IMR-90 (cell line): ENCODE data around the gene NDUFB2. TPM values are rescaled to one million over a fixed set of nuclear protein-coding genes. Genes with fewer than 3 reads are reported as not detected.

Source experiments
- ATAC-seq: fragments of 200-7000 bp; cut with Tn5 transposase; 2 replicates; pipeline ENCODE4 v1.9.1; 2020; ENCODE audit warnings: low read depth, mild to moderate bottlenecking, moderate library complexity
- BruUV-seq: library from RNA; stranded (reverse); fragments of 400-500 nt; replicated peaks from 2 replicates; lab custom pipeline; 2021; lab: Mats Ljungman, UMichigan
- CTCF ChIA-PET: fragments of 300-600 bp; formaldehyde crosslinking; extraction: SDS; loops from one replicate; lab custom pipeline; 2021; ENCODE audit warnings: antibody characterized with exemption; lab: Yijun Ruan, JAX
- POLR2A ChIA-PET: fragments of 300-600 bp; sonication (Branson Sonifier 250); formaldehyde crosslinking; loops from one replicate; lab custom pipeline; 2022; ENCODE audit warnings: antibody characterized with exemption; ENCODE audit not compliant: unreplicated experiment; lab: Charles Lee
- DNase-seq: peaks from one replicate; pipeline ENCODE4 v3.0.0; 2013
- H2AFZ ChIP-seq: replicated peaks from 2 replicates; pipeline ENCODE3; 2013; ENCODE audit warnings: low read length, mild to moderate bottlenecking; ENCODE audit not compliant: poor library complexity
- H2AK5ac ChIP-seq: 2 replicates; pipeline ENCODE4 v1.6.1; 2013; ENCODE audit warnings: low read depth, low read length, inconsistent platforms
- H2AK9ac ChIP-seq: replicated peaks from 2 replicates; pipeline ENCODE3; 2013; ENCODE audit warnings: mild to moderate bottlenecking, low read depth, low read length, moderate library complexity; ENCODE audit not compliant: poor library complexity
- H2BK120ac ChIP-seq: 2 replicates; pipeline ENCODE4 v1.6.1; 2013; ENCODE audit warnings: low read depth, low read length, inconsistent platforms
- H2BK15ac ChIP-seq: 3 replicates; pipeline ENCODE4 v1.6.1; 2013; ENCODE audit warnings: low read depth, low read length, inconsistent platforms
- H2BK20ac ChIP-seq: 2 replicates; pipeline ENCODE4 v1.6.1; 2013; ENCODE audit warnings: low read depth, mild to moderate bottlenecking, inconsistent platforms, low read length, moderate library complexity
- H2BK5ac ChIP-seq: 2 replicates; pipeline ENCODE4 v1.6.1; 2013; ENCODE audit warnings: mild to moderate bottlenecking, low read depth, low read length, inconsistent platforms; ENCODE audit not compliant: poor library complexity, severe bottlenecking
- H3K14ac ChIP-seq: replicated peaks from 2 replicates; pipeline ENCODE4 v1.6.1; 2013; ENCODE audit warnings: low read depth, low read length, inconsistent platforms
- H3K18ac ChIP-seq: 2 replicates; pipeline ENCODE4 v1.6.1; 2013; ENCODE audit warnings: low read depth, low read length, control low read depth
- H3K23ac ChIP-seq: 2 replicates; pipeline ENCODE4 v1.6.1; 2013; ENCODE audit warnings: low read depth, low read length, inconsistent platforms
- H3K27ac ChIP-seq: 2 replicates; pipeline ENCODE4 v1.5.1; 2013; ENCODE audit warnings: mild to moderate bottlenecking, control low read depth, low read length; ENCODE audit not compliant: insufficient read depth
- H3K27me3 ChIP-seq: 2 replicates; pipeline ENCODE4 v1.6.1; 2013; ENCODE audit warnings: low read length; ENCODE audit not compliant: control insufficient read depth, insufficient read depth
- H3K36me3 ChIP-seq: 2 replicates; pipeline ENCODE4 v1.6.1; 2013; ENCODE audit warnings: low read length, mixed read lengths; ENCODE audit not compliant: control insufficient read depth, insufficient read depth
- H3K4ac ChIP-seq: 2 replicates; pipeline ENCODE4 v1.6.1; 2013; ENCODE audit warnings: low read depth, low read length, inconsistent platforms
- H3K4me1 ChIP-seq: 2 replicates; pipeline ENCODE4 v1.6.1; 2013; ENCODE audit warnings: low read length, mixed read lengths; ENCODE audit not compliant: control insufficient read depth, insufficient read depth
- H3K4me2 ChIP-seq: 2 replicates; pipeline ENCODE4 v1.6.1; 2013; ENCODE audit warnings: low read depth, mild to moderate bottlenecking, control low read depth, low read length, moderate library complexity
- H3K4me3 ChIP-seq: 2 replicates; pipeline ENCODE4 v1.5.1; 2013; ENCODE audit warnings: low read depth, mild to moderate bottlenecking, control low read depth, low read length, moderate library complexity; ENCODE audit not compliant: insufficient read depth
- H3K56ac ChIP-seq: 2 replicates; pipeline ENCODE4 v1.6.1; 2013; ENCODE audit warnings: low read length, inconsistent platforms; ENCODE audit not compliant: insufficient read depth; ENCODE audit errors: extremely low read depth
- H3K79me1 ChIP-seq, 2 experiments: 2 replicates each; pipeline ENCODE4 v1.6.1; 2013; ENCODE audit warnings: low read length in 2 of 2, inconsistent platforms in 1 of 2, low read depth in 1 of 2
- H3K9ac ChIP-seq: 2 replicates; pipeline ENCODE4 v1.6.1; 2013; ENCODE audit warnings: low read depth, low read length, control low read depth
- H3K9me1 ChIP-seq: 2 replicates; pipeline ENCODE4 v1.6.1; 2013; ENCODE audit warnings: low read length, inconsistent platforms; ENCODE audit not compliant: insufficient read depth
- H3K9me3 ChIP-seq: 2 replicates; pipeline ENCODE4 v1.6.1; 2013; ENCODE audit warnings: low read length; ENCODE audit not compliant: control insufficient read depth, insufficient read depth
- H4K20me1 ChIP-seq: 2 replicates; pipeline ENCODE4 v1.6.1; 2013; ENCODE audit warnings: low read length, inconsistent platforms; ENCODE audit not compliant: insufficient read depth
- H4K5ac ChIP-seq: 2 replicates; pipeline ENCODE4 v1.6.1; 2013; ENCODE audit warnings: mild to moderate bottlenecking, low read depth, low read length, control low read depth
- H4K8ac ChIP-seq, 2 experiments: 2 replicates each; pipeline ENCODE4 v1.6.1; 2013; ENCODE audit warnings: low read depth in 2 of 2, low read length in 2 of 2, control low read depth in 1 of 2, inconsistent platforms in 1 of 2
- H4K91ac ChIP-seq: 2 replicates; pipeline ENCODE4 v1.6.1; 2013; ENCODE audit warnings: low read depth, low read length, inconsistent platforms; ENCODE audit not compliant: insufficient read depth
- BHLHE40 ChIP-seq: fragments of 150-350 bp; IDR thresholded peaks from 2 replicates; pipeline ENCODE4 v1.6.1; 2016; ENCODE audit warnings: mild to moderate bottlenecking, low read depth, low read length
- CEBPB ChIP-seq: IDR thresholded peaks from 2 replicates; pipeline ENCODE4 v1.6.1; 2012; ENCODE audit warnings: low read depth, low read length, improper control_type of control experiment
- CHD1 ChIP-seq: IDR thresholded peaks from 2 replicates; pipeline ENCODE4 v1.6.1; 2012; ENCODE audit warnings: low read depth, low read length, improper control_type of control experiment
- ELK1 ChIP-seq: fragments of 150-350 bp; IDR thresholded peaks from 2 replicates; pipeline ENCODE4 v1.6.1; 2016; ENCODE audit warnings: low read depth, mild to moderate bottlenecking, low read length, moderate library complexity, borderline replicate concordance
- FOS ChIP-seq: fragments of 150-350 bp; IDR thresholded peaks from 2 replicates; pipeline ENCODE4 v1.6.1; 2016; ENCODE audit warnings: low read depth, low read length
- MAZ ChIP-seq: IDR thresholded peaks from 2 replicates; pipeline ENCODE4 v1.6.1; 2012; ENCODE audit warnings: low read depth, mild to moderate bottlenecking, low read length, improper control_type of control experiment, moderate library complexity, borderline replicate concordance
- MXI1 ChIP-seq: IDR thresholded peaks from 2 replicates; pipeline ENCODE4 v1.6.1; 2012; ENCODE audit warnings: low read depth, mild to moderate bottlenecking, low read length, moderate library complexity, borderline replicate concordance
- NFE2L2 ChIP-seq: fragments of 150-350 bp; IDR thresholded peaks from 2 replicates; pipeline ENCODE4 v1.6.1; 2016; ENCODE audit warnings: low read depth, mild to moderate bottlenecking, low read length
- POLR2A ChIP-seq: IDR thresholded peaks from 2 replicates; pipeline ENCODE4 v1.6.1; 2012; ENCODE audit warnings: mild to moderate bottlenecking, low read depth, low read length
- RAD21 ChIP-seq: IDR thresholded peaks from 2 replicates; pipeline ENCODE4 v1.6.1; 2012; ENCODE audit warnings: low read length, improper control_type of control experiment
- RCOR1 ChIP-seq: IDR thresholded peaks from 2 replicates; pipeline ENCODE4 v1.6.1; 2012; ENCODE audit warnings: mild to moderate bottlenecking, low read length, improper control_type of control experiment; ENCODE audit not compliant: insufficient replicate concordance
- RFX5 ChIP-seq: IDR thresholded peaks from 2 replicates; pipeline ENCODE4 v1.8.0; 2012; ENCODE audit warnings: low read depth, mild to moderate bottlenecking, low read length, moderate library complexity
- SMC3 ChIP-seq: fragments of 150-350 bp; IDR thresholded peaks from 2 replicates; pipeline ENCODE4 v1.6.1; 2016; ENCODE audit warnings: low read depth, mild to moderate bottlenecking, antibody characterized with exemption, low read length, moderate library complexity
- WGBS, 2 experiments: methylation state at CpG; one replicate each; pipeline versions ENCODE4 v1.1.5 to v1.1.7; 2013; ENCODE audit warnings: missing lambda C conversion rate in 2 of 2; ENCODE audit not compliant: insufficient read length in 1 of 2; ENCODE audit errors: extremely low coverage in 2 of 2; 5-methylcytosine and 5-hydroxymethylcytosine counted together
- dilution Hi-C: fragments of 300-500 bp; cut with HindIII; formaldehyde crosslinking; loops from one replicate; pipeline ENCODE4 v1.14.3; 2018; ENCODE audit warnings: low sequenced_read_pairs; ENCODE audit not compliant: unreplicated experiment
- in situ Hi-C: fragments of 300-500 bp; cut with MboI; formaldehyde crosslinking; loops from 3 replicates; pipeline ENCODE4 v1.14.3; 2019; ENCODE audit warnings: low sequenced_read_pairs, inconsistent platforms, mixed read lengths
- intact Hi-C: fragments of 100-400 bp; cut with micrococcal nuclease; formaldehyde crosslinking; loops from 2 replicates; pipeline ENCODE4 v1.10.0; 2022
- polyA plus RNA-seq, 3 experiments: library from polyadenylated mRNA; depleted of rRNA; stranded (reverse); fragments of >200 nt; gene quantifications; 2 replicates each; pipeline ENCODE4 v1.2.3, GENCODE V29; 2012; ENCODE audit warnings: low replicate concordance in 1 of 3
- total RNA-seq: library from RNA; depleted of rRNA; stranded (reverse); fragments of >200 nt; gene quantifications from 2 replicates; pipeline ENCODE4 v1.2.3, GENCODE V29; 2012
- TF ChIP-seq, protein P1 (sequence below): fragments of 150-350 bp; IDR thresholded peaks from 2 replicates; pipeline ENCODE4 v1.6.1; 2017; ENCODE audit warnings: mild to moderate bottlenecking, antibody characterized with exemption, low read length, low read depth

Gene NDUFB2
- total and polyA plus RNA-seq, 2 of the 4 experiments (the other 2 are of a cell fraction) = 81.7 to 143 TPM

DNA sequence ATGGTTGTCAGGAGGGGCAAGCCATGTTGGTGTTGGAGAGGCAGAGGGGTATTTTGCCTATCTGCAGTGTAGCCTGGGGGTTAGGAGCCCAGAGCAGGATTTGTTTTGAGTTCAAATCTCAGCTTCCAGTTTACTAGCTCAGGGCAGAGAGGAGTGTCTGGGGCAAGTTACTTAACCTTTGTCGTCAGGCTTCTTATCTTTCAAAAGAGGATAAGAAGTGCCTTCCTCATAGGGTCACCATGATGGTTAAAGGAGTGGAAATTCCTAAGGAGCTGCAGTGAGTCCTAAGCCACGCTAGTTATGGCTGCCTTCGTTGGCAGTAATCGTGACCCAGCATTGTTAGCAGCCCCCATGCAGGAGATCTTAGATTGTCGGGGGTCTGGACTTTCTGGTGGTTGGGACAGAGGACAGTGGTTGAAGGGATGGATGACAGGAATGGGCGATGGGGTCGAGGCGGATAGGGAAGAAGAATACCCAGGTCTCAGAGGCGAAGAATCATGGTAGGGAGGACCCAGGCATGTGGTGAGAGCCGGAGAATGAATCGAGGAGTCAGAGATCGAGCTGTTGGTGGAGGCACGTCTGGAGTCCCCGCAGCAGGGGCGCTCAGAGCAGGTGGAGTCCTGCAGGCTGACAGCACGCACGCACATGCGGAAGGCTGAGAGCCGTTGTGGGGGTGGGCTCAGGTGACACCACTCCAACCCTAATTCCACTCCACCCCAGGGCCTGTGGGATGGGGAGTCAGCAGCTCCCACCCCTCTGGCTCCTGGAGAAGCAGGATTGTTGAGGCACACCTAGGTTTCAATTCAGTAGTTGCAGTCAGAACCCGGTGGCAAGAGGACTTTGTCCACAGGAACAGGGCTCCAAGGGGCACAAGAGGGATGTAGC is 12.2 kb upstream of the NDUFB2 start (continued):
- no peak for TF ChIP-seq NFE2L2

GRCh38 chr7:140685407-140686087 is 11.0 kb upstream of the NDUFB2 start:
- H4K20me1 ChIP-seq = no peaks in the 10 kb centered on the region
- H2AK9ac ChIP-seq = no peak overlapping the region
- no peak overlapping the region for H2BK5ac ChIP-seq
- no TSS peak for BruUV-seq
- ATAC-seq = no peak
- no peak overlapping the region for H3K9ac ChIP-seq
- H3K9me1 ChIP-seq = no peaks in the 10 kb centered on the region
- H4K5ac ChIP-seq = no peak overlapping the region
- no peak overlapping the region for H2AK5ac ChIP-seq
- no peak overlapping the region for H3K14ac ChIP-seq
- H3K27me3 ChIP-seq = no peaks in the 10 kb centered on the region
- H3K56ac ChIP-seq = no peak overlapping the region
- intact Hi-C loops (no loop called here), dilution Hi-C loops (no loop called here), in situ Hi-C loops (loop anchor here (10.0 kb wide), 1 partner anchor 849 kb away; no protein-coding TSS in a partner anchor)
- H3K23ac ChIP-seq = no peak overlapping the region
- H3K4me3 ChIP-seq = no peak overlapping the region
- no peak overlapping the region for H3K18ac ChIP-seq
- H3K79me1 ChIP-seq = no peaks in the 10 kb centered on the region
- no peak overlapping the region for H3K4me2 ChIP-seq
- no CpG with 5 or more reads among the region's 10 CpGs for WGBS, 2 experiments
- no peaks in the 10 kb centered on the region for H3K4me1 ChIP-seq
- POLR2A ChIA-PET = no interaction called here
- no peak overlapping the region for H2AFZ ChIP-seq
- no peak overlapping the region for H4K8ac ChIP-seq
- peaks cover 12% of the 10 kb centered on the region for H3K36me3 ChIP-seq
- DNase-seq = no peak
- CTCF ChIA-PET = no interaction called here
- H3K9me3 ChIP-seq = no peaks in the 10 kb centered on the region
- H2BK15ac ChIP-seq = no peak overlapping the region
- H3K27ac ChIP-seq = no peak overlapping the region
- H4K91ac ChIP-seq = no peak overlapping the region
- no peak overlapping the region for H2BK120ac ChIP-seq
- H2BK20ac ChIP-seq = no peak overlapping the region
- no peak overlapping the region for H3K4ac ChIP-seq
- TF ChIP-seq POLR2A = no peak
- no peak for TF ChIP-seq MAZ
- no peak for TF ChIP-seq MXI1
- TF ChIP-seq CHD1 = no peak
- TF ChIP-seq RFX5 = no peak
- TF ChIP-seq SMC3 = no peak
- TF ChIP-seq BHLHE40 = no peak
- TF ChIP-seq, protein P1, sequence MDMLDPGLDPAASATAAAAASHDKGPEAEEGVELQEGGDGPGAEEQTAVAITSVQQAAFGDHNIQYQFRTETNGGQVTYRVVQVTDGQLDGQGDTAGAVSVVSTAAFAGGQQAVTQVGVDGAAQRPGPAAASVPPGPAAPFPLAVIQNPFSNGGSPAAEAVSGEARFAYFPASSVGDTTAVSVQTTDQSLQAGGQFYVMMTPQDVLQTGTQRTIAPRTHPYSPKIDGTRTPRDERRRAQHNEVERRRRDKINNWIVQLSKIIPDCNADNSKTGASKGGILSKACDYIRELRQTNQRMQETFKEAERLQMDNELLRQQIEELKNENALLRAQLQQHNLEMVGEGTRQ = no peak
- TF ChIP-seq ELK1 = no peak
- TF ChIP-seq CEBPB = no peak
- TF ChIP-seq RAD21 = no peak
- TF ChIP-seq FOS = no peak
- TF ChIP-seq RCOR1 = no peak
